22Rv1 (cell line): ENCODE measurements around the gene NEURL1.

Source experiments
- ZFX ChIP-seq: fragments of 450-650 bp; IDR thresholded peaks from 2 replicates; pipeline ENCODE4 v1.6.1; 2017; ENCODE audit warnings: antibody characterized with exemption, borderline replicate concordance
- TF ChIP-seq, protein P1 (sequence below): fragments of 450-650 bp; IDR thresholded peaks from 2 replicates; pipeline ENCODE4 v1.5.1; 2017; ENCODE audit warnings: mild to moderate bottlenecking

DNA sequence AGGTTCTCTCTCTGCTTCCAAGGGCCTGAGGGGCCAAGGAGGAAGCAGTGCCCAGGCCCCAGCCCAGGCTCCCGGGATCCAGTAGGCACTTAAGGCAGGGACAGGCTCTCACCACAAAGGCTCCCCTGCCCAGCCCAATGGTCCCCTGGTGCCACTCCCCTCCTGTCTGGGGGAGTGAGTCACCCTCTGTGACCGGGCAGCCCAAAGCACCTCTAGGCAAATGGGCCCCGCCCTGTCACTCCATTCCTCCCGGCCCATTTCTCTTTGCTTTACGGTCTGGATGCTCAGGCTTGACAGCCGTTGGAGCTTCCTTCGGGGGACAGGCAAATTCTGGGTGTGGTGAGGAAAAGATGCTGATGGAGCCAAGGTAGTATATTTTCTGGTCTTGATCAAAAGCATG is 14.4 kb upstream of the NEURL1 start, which contains the start of gene CALHM3:
- TF ChIP-seq, protein P1, sequence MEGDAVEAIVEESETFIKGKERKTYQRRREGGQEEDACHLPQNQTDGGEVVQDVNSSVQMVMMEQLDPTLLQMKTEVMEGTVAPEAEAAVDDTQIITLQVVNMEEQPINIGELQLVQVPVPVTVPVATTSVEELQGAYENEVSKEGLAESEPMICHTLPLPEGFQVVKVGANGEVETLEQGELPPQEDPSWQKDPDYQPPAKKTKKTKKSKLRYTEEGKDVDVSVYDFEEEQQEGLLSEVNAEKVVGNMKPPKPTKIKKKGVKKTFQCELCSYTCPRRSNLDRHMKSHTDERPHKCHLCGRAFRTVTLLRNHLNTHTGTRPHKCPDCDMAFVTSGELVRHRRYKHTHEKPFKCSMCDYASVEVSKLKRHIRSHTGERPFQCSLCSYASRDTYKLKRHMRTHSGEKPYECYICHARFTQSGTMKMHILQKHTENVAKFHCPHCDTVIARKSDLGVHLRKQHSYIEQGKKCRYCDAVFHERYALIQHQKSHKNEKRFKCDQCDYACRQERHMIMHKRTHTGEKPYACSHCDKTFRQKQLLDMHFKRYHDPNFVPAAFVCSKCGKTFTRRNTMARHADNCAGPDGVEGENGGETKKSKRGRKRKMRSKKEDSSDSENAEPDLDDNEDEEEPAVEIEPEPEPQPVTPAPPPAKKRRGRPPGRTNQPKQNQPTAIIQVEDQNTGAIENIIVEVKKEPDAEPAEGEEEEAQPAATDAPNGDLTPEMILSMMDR = no peak
- TF ChIP-seq ZFX = no peak
